ENCODE measurements around the gene DNAH2.

The DNAH2 gene

GRCh38 chr17:7838090-7839075, 120.8 kb downstream of the DNAH2 start:
- H3K27ac ChIP-seq (ENCODE audit: insufficient read depth, low read length, poor library complexity, severe bottlenecking), result peak overlapping the region; percentile 100
- peaks cover 55% of the 10 kb centered on the region for H3K4me1 ChIP-seq (ENCODE audit: control insufficient read depth, insufficient read depth, low read length, poor library complexity, severe bottlenecking)
- no peak overlapping the region for H3K4me3 ChIP-seq (ENCODE audit: insufficient read depth, low read depth, low read length, poor library complexity, severe bottlenecking)
- no peaks in the 10 kb centered on the region for H3K9me3 ChIP-seq (ENCODE audit: control insufficient read depth, low read length)
- no peak for DNase-seq
- peaks cover 8% of the 10 kb centered on the region for H3K36me3 ChIP-seq (ENCODE audit: control insufficient read depth, insufficient read depth, low read length)
- no peaks in the 10 kb centered on the region for H3K27me3 ChIP-seq (replicated peaks; ENCODE audit: control insufficient read depth, insufficient read depth, low read length, poor library complexity, severe bottlenecking)

GRCh38 chr17:7839190-7839875, 121.8 kb downstream of the DNAH2 start:
- H3K9me3 ChIP-seq (ENCODE audit: control insufficient read depth, low read length), result no peaks in the 10 kb centered on the region
- H3K27ac ChIP-seq (ENCODE audit: insufficient read depth, low read length, poor library complexity, severe bottlenecking), result peak overlapping the region; percentile 59
- H3K4me1 ChIP-seq (ENCODE audit: control insufficient read depth, insufficient read depth, low read length, poor library complexity, severe bottlenecking), result peaks cover 52% of the 10 kb centered on the region
- DNase-seq, result no peak
- H3K36me3 ChIP-seq (ENCODE audit: control insufficient read depth, insufficient read depth, low read length), result peaks cover 8% of the 10 kb centered on the region
- H3K4me3 ChIP-seq (ENCODE audit: insufficient read depth, low read depth, low read length, poor library complexity, severe bottlenecking), result no peak overlapping the region
- no peaks in the 10 kb centered on the region for H3K27me3 ChIP-seq (replicated peaks; ENCODE audit: control insufficient read depth, insufficient read depth, low read length, poor library complexity, severe bottlenecking)

GRCh38 chr17:7839876-7840261, 122.3 kb downstream of the DNAH2 start:
- peaks cover 58% of the 10 kb centered on the region for H3K4me1 ChIP-seq (ENCODE audit: control insufficient read depth, insufficient read depth, low read length, poor library complexity, severe bottlenecking)
- H3K4me3 ChIP-seq (ENCODE audit: insufficient read depth, low read depth, low read length, poor library complexity, severe bottlenecking), result no peak overlapping the region
- no peak for DNase-seq
- H3K27ac ChIP-seq (ENCODE audit: insufficient read depth, low read length, poor library complexity, severe bottlenecking), result peak overlapping the region; percentile 100
- H3K36me3 ChIP-seq (ENCODE audit: control insufficient read depth, insufficient read depth, low read length), result peaks cover 8% of the 10 kb centered on the region
- H3K9me3 ChIP-seq (ENCODE audit: control insufficient read depth, low read length), result no peaks in the 10 kb centered on the region
- no peaks in the 10 kb centered on the region for H3K27me3 ChIP-seq (replicated peaks; ENCODE audit: control insufficient read depth, insufficient read depth, low read length, poor library complexity, severe bottlenecking)

GRCh38 chr17:7840441-7840840, 122.9 kb downstream of the DNAH2 start:
- H3K27ac ChIP-seq (ENCODE audit: insufficient read depth, low read length, poor library complexity, severe bottlenecking), result peak overlapping the region; percentile 100
- peaks cover 60% of the 10 kb centered on the region for H3K4me1 ChIP-seq (ENCODE audit: control insufficient read depth, insufficient read depth, low read length, poor library complexity, severe bottlenecking)
- H3K36me3 ChIP-seq (ENCODE audit: control insufficient read depth, insufficient read depth, low read length), result peaks cover 11% of the 10 kb centered on the region
- H3K4me3 ChIP-seq (ENCODE audit: insufficient read depth, low read depth, low read length, poor library complexity, severe bottlenecking), result no peak overlapping the region
- no peaks in the 10 kb centered on the region for H3K9me3 ChIP-seq (ENCODE audit: control insufficient read depth, low read length)
- DNase-seq, result no peak
- H3K27me3 ChIP-seq (replicated peaks; ENCODE audit: control insufficient read depth, insufficient read depth, low read length, poor library complexity, severe bottlenecking), result no peaks in the 10 kb centered on the region

- no peaks in the 10 kb centered on the region for H3K9me3 ChIP-seq (ENCODE audit: control insufficient read depth, low read length)
- H3K27me3 ChIP-seq (replicated peaks; ENCODE audit: control insufficient read depth, insufficient read depth, low read length, poor library complexity, severe bottlenecking), result no peaks in the 10 kb centered on the region
- H3K4me1 ChIP-seq (ENCODE audit: control insufficient read depth, insufficient read depth, low read length, poor library complexity, severe bottlenecking), result peaks cover 63% of the 10 kb centered on the region
- peak overlapping the region; percentile 100 for H3K27ac ChIP-seq (ENCODE audit: insufficient read depth, low read length, poor library complexity, severe bottlenecking)
- H3K4me3 ChIP-seq (ENCODE audit: insufficient read depth, low read depth, low read length, poor library complexity, severe bottlenecking), result peak overlapping the region; percentile 65
- H3K36me3 ChIP-seq (ENCODE audit: control insufficient read depth, insufficient read depth, low read length), result peaks cover 14% of the 10 kb centered on the region
- no peak for DNase-seq
These were observed 123.3 kb downstream of the DNAH2 start for GRCh38 chr17:7840875-7841274.

- Histone ChIP-seq H3K9me3 (ENCODE audit: control insufficient read depth, low read length) (no peaks in the 10 kb centered on the region), H3K4me1 (ENCODE audit: control insufficient read depth, insufficient read depth, low read length, poor library complexity, severe bottlenecking) (peaks cover 58% of the 10 kb centered on the region), H3K27me3 (replicated peaks; ENCODE audit: control insufficient read depth, insufficient read depth, low read length, poor library complexity, severe bottlenecking) (no peaks in the 10 kb centered on the region), H3K4me3 (ENCODE audit: insufficient read depth, low read depth, low read length, poor library complexity, severe bottlenecking) (peak overlapping the region; percentile 65), H3K27ac (ENCODE audit: insufficient read depth, low read length, poor library complexity, severe bottlenecking) (peak overlapping the region; percentile 100), H3K36me3 (ENCODE audit: control insufficient read depth, insufficient read depth, low read length) (peaks cover 20% of the 10 kb centered on the region)
- peak; percentile 91 to 98 (median 97) for DNase-seq
These were observed 123.9 kb downstream of the DNAH2 start for GRCh38 chr17:7841396-7841914.

- H3K4me3 ChIP-seq (ENCODE audit: insufficient read depth, low read depth, low read length, poor library complexity, severe bottlenecking), result peak overlapping the region; percentile 65
- no peaks in the 10 kb centered on the region for H3K27me3 ChIP-seq (replicated peaks; ENCODE audit: control insufficient read depth, insufficient read depth, low read length, poor library complexity, severe bottlenecking)
- H3K36me3 ChIP-seq (ENCODE audit: control insufficient read depth, insufficient read depth, low read length), result peaks cover 23% of the 10 kb centered on the region
- H3K4me1 ChIP-seq (ENCODE audit: control insufficient read depth, insufficient read depth, low read length, poor library complexity, severe bottlenecking), result peaks cover 53% of the 10 kb centered on the region
- peak overlapping the region; percentile 100 for H3K27ac ChIP-seq (ENCODE audit: insufficient read depth, low read length, poor library complexity, severe bottlenecking)
- peak; percentile 81 to 84 (median 81) for DNase-seq
- no peaks in the 10 kb centered on the region for H3K9me3 ChIP-seq (ENCODE audit: control insufficient read depth, low read length)
These were observed 124.4 kb downstream of the DNAH2 start for GRCh38 chr17:7841915-7842379.

- peaks cover 46% of the 10 kb centered on the region for H3K4me1 ChIP-seq (ENCODE audit: control insufficient read depth, insufficient read depth, low read length, poor library complexity, severe bottlenecking)
- peak; percentile 96 to 98 (median 97) for DNase-seq
- no peaks in the 10 kb centered on the region for H3K27me3 ChIP-seq (replicated peaks; ENCODE audit: control insufficient read depth, insufficient read depth, low read length, poor library complexity, severe bottlenecking)
- H3K27ac ChIP-seq (ENCODE audit: insufficient read depth, low read length, poor library complexity, severe bottlenecking), result peak overlapping the region; percentile 100
- H3K4me3 ChIP-seq (ENCODE audit: insufficient read depth, low read depth, low read length, poor library complexity, severe bottlenecking), result peak overlapping the region; percentile 65
- H3K36me3 ChIP-seq (ENCODE audit: control insufficient read depth, insufficient read depth, low read length), result peaks cover 28% of the 10 kb centered on the region
- H3K9me3 ChIP-seq (ENCODE audit: control insufficient read depth, low read length), result no peaks in the 10 kb centered on the region
These were observed 125.1 kb downstream of the DNAH2 start for GRCh38 chr17:7842380-7843256.

GRCh38 chr17:7843257-7843535, 125.7 kb downstream of the DNAH2 start:
- H3K27ac ChIP-seq (ENCODE audit: insufficient read depth, low read length, poor library complexity, severe bottlenecking), result peak overlapping the region; percentile 100
- H3K9me3 ChIP-seq (ENCODE audit: control insufficient read depth, low read length), result no peaks in the 10 kb centered on the region
- peaks cover 43% of the 10 kb centered on the region for H3K4me1 ChIP-seq (ENCODE audit: control insufficient read depth, insufficient read depth, low read length, poor library complexity, severe bottlenecking)
- peak overlapping the region; percentile 65 for H3K4me3 ChIP-seq (ENCODE audit: insufficient read depth, low read depth, low read length, poor library complexity, severe bottlenecking)
- no peak for DNase-seq
- no peaks in the 10 kb centered on the region for H3K27me3 ChIP-seq (replicated peaks; ENCODE audit: control insufficient read depth, insufficient read depth, low read length, poor library complexity, severe bottlenecking)
- H3K36me3 ChIP-seq (ENCODE audit: control insufficient read depth, insufficient read depth, low read length), result peaks cover 33% of the 10 kb centered on the region

Measured in effector memory CD4-positive, alpha-beta T cell (primary cell).